CD14-positive monocyte (primary cell): Measurements from ENCODE around the gene OSBPL8. TPM values are rescaled to one million over a fixed set of nuclear protein-coding genes. Genes with fewer than 3 reads are reported as not detected.

ENCODE experiments used
- DNase-seq, 3 donors: peaks; one replicate each; pipeline ENCODE4 v3.0.0-alpha.2; 2011 to 2022
- H2AFZ ChIP-seq: 2 replicates; pipeline ENCODE4 v1.6.0; 2012; ENCODE audit warnings: mild to moderate bottlenecking, low read depth, low read length, inconsistent platforms; ENCODE audit not compliant: insufficient read depth, poor library complexity, severe bottlenecking
- H3K27ac ChIP-seq, 2 donors: 1 replicate in 1 of 2; 2 replicates in 1 of 2; pipeline ENCODE4 v1.5.1; 2012 to 2013; ENCODE audit warnings: low read length in 2 of 2, control low read depth in 1 of 2, inconsistent platforms in 1 of 2, low read depth in 1 of 2, mild to moderate bottlenecking in 1 of 2
- H3K27me3 ChIP-seq, 2 donors: one replicate each; pipeline versions ENCODE4 v1.6.0 to v1.6.1; 2011 to 2013; ENCODE audit warnings: low read length in 2 of 2; ENCODE audit not compliant: control insufficient read depth in 2 of 2, insufficient read depth in 2 of 2
- H3K36me3 ChIP-seq, 2 donors: replicated peaks in 1 of 2; 1 replicate in 1 of 2; 2 replicates in 1 of 2; pipeline versions ENCODE4 v1.5.1 to v1.6.1; 2012 to 2013; ENCODE audit warnings: low read length in 2 of 2, control low read depth in 1 of 2, inconsistent platforms in 1 of 2, mild to moderate bottlenecking in 1 of 2; ENCODE audit not compliant: insufficient read depth in 2 of 2, control insufficient read depth in 1 of 2
- H3K4me1 ChIP-seq, 2 donors: 1 replicate in 1 of 2; 2 replicates in 1 of 2; pipeline versions ENCODE4 v1.5.1 to v1.6.1; 2012 to 2013; ENCODE audit warnings: low read length in 2 of 2, control low read depth in 1 of 2, inconsistent platforms in 1 of 2, mild to moderate bottlenecking in 1 of 2, moderate library complexity in 1 of 2; ENCODE audit not compliant: insufficient read depth in 2 of 2, control insufficient read depth in 1 of 2
- H3K4me2 ChIP-seq: replicated peaks from 2 replicates; pipeline ENCODE3; 2012; ENCODE audit warnings: low read length, moderate library complexity, mild to moderate bottlenecking; ENCODE audit not compliant: poor library complexity, severe bottlenecking; ENCODE audit errors: extremely low read depth
- H3K4me3 ChIP-seq, 3 experiments: fragments of 200-600 bp in 1 of 3; sonication (generic) in 1 of 3; replicated peaks in 1 of 3; 1 replicate in 2 of 3; 2 replicates in 1 of 3; pipeline ENCODE4 v1.5.1; 2011 to 2013; ENCODE audit warnings: low read length in 3 of 3, mild to moderate bottlenecking in 3 of 3, control low read depth in 2 of 3, low read depth in 2 of 3, inconsistent platforms in 1 of 3, moderate library complexity in 1 of 3
- H3K79me2 ChIP-seq: 2 replicates; pipeline ENCODE4 v1.6.0; 2012; ENCODE audit warnings: mild to moderate bottlenecking, control low read depth, inconsistent platforms, low read length, moderate library complexity; ENCODE audit not compliant: insufficient read depth
- H3K9ac ChIP-seq: 2 replicates; pipeline ENCODE4 v1.6.0; 2017; ENCODE audit warnings: low read length, mild to moderate bottlenecking; ENCODE audit not compliant: insufficient read depth, poor library complexity, severe bottlenecking
- H3K9me3 ChIP-seq, 2 donors: replicated peaks in 1 of 2; 1 replicate in 1 of 2; 2 replicates in 1 of 2; pipeline versions ENCODE4 v1.5.1 to v1.6.1; 2012 to 2013; ENCODE audit warnings: low read length in 2 of 2, control low read depth in 1 of 2; ENCODE audit not compliant: control insufficient read depth in 1 of 2, insufficient read depth in 1 of 2
- H4K20me1 ChIP-seq: 2 replicates; pipeline ENCODE4 v1.6.0; 2012; ENCODE audit warnings: mild to moderate bottlenecking, low read length, control low read depth, moderate library complexity; ENCODE audit not compliant: insufficient read depth
- H3K27ac Mint-ChIP-seq, 7 donors: one replicate each; pipeline ENCODE4 v1.8.0; 2020; ENCODE audit warnings: mild to moderate bottlenecking in 7 of 7, mixed read lengths in 7 of 7, moderate library complexity in 6 of 7, inconsistent platforms in 2 of 7
- H3K27me3 Mint-ChIP-seq, 3 donors: one replicate each; pipeline ENCODE4 v1.8.0; 2021 to 2022; ENCODE audit warnings: low read depth in 3 of 3, mild to moderate bottlenecking in 3 of 3, mixed read lengths in 3 of 3, moderate library complexity in 3 of 3, inconsistent platforms in 1 of 3
- H3K36me3 Mint-ChIP-seq, 2 donors: one replicate each; pipeline ENCODE4 v1.8.0; 2020; ENCODE audit warnings: mixed read lengths in 2 of 2, inconsistent platforms in 1 of 2, mild to moderate bottlenecking in 1 of 2
- H3K4me1 Mint-ChIP-seq: one replicate; pipeline ENCODE4 v1.8.0; 2020; ENCODE audit warnings: mild to moderate bottlenecking, mixed read lengths
- H3K4me3 Mint-ChIP-seq, 2 donors: one replicate each; pipeline ENCODE4 v1.8.0; 2020; ENCODE audit warnings: mild to moderate bottlenecking in 2 of 2, mixed read lengths in 2 of 2, moderate library complexity in 1 of 2
- H3K9me3 Mint-ChIP-seq, 7 donors: one replicate each; pipeline ENCODE4 v1.8.0; 2020 to 2022; ENCODE audit warnings: mixed read lengths in 7 of 7, mild to moderate bottlenecking in 6 of 7, moderate library complexity in 6 of 7, inconsistent platforms in 2 of 7
- WGBS: methylation state at CpG from one replicate; pipeline ENCODE4 v1.1.5; 2013; ENCODE audit warnings: missing lambda C conversion rate; ENCODE audit not compliant: insufficient coverage; 5-methylcytosine and 5-hydroxymethylcytosine counted together
- intact Hi-C, 2 donors: fragments of 100-400 bp; cut with micrococcal nuclease; formaldehyde crosslinking; loops; one replicate each; pipeline versions ENCODE4 v1.15.0 to v1.15.1; 2023
- polyA plus RNA-seq, 3 donors: library from polyadenylated mRNA; depleted of rRNA in 1 of 3; unstranded in 2 of 3; stranded (reverse) in 1 of 3; fragments of 300-500 nt in 2 of 3; fragments of >200 nt in 1 of 3; fragmentation: Illumina TruSeq in 2 of 3; gene quantifications; 1 replicate in 2 of 3; 2 replicates in 1 of 3; pipeline ENCODE4 v1.2.3, GENCODE V29; 2012 to 2021
- TF ChIP-seq, protein P1 (sequence below): fragments of 200-600 bp; IDR thresholded peaks from one replicate; pipeline ENCODE4 v1.8.0; 2022; ENCODE audit warnings: antibody characterized with exemption, mild to moderate bottlenecking

The OSBPL8 gene
- polyA plus RNA-seq, 3 donors, result 25.3 to 167 (median 147) TPM

DNA sequence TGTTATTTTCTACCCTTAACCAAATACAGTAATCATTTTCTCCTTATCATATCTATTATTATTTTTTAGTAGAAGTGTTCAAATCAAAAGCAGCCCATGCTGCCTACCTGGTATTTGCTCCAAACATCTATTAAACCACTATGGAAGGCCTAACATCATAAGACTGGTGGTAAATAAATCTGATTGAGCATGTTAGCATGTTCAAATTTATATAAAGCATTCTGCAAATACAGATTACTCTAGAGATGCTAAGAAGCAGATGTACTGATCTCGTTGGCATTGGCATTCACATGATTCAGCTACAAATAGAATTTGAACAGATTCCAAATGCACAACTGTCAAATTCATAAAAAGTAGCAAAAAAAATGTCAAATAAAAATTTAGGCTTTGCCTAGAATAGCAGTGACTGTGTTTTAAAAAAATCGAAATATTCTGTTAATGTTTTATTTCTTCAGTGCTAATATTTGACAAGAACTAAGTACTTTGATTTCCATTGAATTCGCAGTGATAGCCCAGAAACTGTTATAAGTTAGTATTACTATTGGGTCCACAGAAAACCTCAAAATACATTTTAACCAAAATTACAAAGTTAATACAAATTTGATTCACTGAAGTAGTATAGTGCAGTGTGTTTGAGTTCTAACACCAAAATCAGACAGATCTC lies 9.4 kb upstream of the OSBPL8 start:
- Histone ChIP-seq H3K4me2 (no peak overlapping the region), H3K27ac (no peak overlapping the region), H3K27me3 (no peaks in the 10 kb centered on the region), H3K36me3 (no peaks in the 10 kb centered on the region), H4K20me1 (no peaks in the 10 kb centered on the region), H3K79me2 (no peaks in the 10 kb centered on the region), H2AFZ (no peak overlapping the region), H3K9ac (no peak overlapping the region), H3K4me3 (no peak overlapping the region), H3K9me3 (peaks cover 0 to 8% of the 10 kb centered on the region in 2 donors), H3K4me1 (peaks cover 0 to 4% of the 10 kb centered on the region in 2 donors)
- WGBS, result no CpG with 5 or more reads among the region's 3 CpGs
- H3K36me3 Mint-ChIP-seq, result no peaks in the 10 kb centered on the region
- H3K4me3 Mint-ChIP-seq, result no peak overlapping the region
- H3K27ac Mint-ChIP-seq, result no peak overlapping the region
- no peak for DNase-seq
- TF ChIP-seq, protein P1, sequence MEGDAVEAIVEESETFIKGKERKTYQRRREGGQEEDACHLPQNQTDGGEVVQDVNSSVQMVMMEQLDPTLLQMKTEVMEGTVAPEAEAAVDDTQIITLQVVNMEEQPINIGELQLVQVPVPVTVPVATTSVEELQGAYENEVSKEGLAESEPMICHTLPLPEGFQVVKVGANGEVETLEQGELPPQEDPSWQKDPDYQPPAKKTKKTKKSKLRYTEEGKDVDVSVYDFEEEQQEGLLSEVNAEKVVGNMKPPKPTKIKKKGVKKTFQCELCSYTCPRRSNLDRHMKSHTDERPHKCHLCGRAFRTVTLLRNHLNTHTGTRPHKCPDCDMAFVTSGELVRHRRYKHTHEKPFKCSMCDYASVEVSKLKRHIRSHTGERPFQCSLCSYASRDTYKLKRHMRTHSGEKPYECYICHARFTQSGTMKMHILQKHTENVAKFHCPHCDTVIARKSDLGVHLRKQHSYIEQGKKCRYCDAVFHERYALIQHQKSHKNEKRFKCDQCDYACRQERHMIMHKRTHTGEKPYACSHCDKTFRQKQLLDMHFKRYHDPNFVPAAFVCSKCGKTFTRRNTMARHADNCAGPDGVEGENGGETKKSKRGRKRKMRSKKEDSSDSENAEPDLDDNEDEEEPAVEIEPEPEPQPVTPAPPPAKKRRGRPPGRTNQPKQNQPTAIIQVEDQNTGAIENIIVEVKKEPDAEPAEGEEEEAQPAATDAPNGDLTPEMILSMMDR, result no peak
- peaks cover 0 to 5% (median 0%) of the 10 kb centered on the region in 7 donors for H3K9me3 Mint-ChIP-seq
- peaks cover 6% of the 10 kb centered on the region for H3K4me1 Mint-ChIP-seq
- H3K27me3 Mint-ChIP-seq, result no peaks in the 10 kb centered on the region
- intact Hi-C loops, result no loop called here

DNA sequence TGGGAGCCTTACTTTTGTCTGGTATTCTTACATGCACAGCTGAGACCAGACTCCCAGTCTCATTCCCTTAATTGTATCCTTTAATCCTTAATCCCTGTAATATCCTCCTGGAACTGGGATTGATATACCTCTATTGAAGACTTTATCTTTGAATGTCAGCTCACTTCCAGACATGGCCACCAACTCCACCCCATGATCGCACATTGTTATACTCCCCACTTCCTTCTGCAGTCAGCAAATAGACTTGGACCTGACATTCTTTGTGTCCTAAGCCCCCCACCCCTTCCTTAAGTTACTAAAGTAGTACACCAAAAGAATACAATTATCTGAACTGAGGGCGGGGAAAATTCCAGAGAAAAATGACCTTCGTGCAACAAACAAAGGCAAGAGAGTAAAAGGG lies 8.6 kb upstream of the OSBPL8 start:
- no peak for DNase-seq
- Histone ChIP-seq H3K27me3 (no peaks in the 10 kb centered on the region), H2AFZ (no peak overlapping the region), H3K4me1 (peaks cover 0 to 4% of the 10 kb centered on the region in 2 donors), H3K27ac (no peak overlapping the region), H3K9ac (no peak overlapping the region), H3K36me3 (no peaks in the 10 kb centered on the region), H3K9me3 (no peaks in the 10 kb centered on the region), H3K4me3 (no peak overlapping the region), H3K4me2 (no peak overlapping the region), H4K20me1 (no peaks in the 10 kb centered on the region), H3K79me2 (no peaks in the 10 kb centered on the region)
- intact Hi-C loops, result no loop called here
- Mint-ChIP-seq H3K9me3 (peaks cover 0 to 3% (median 0%) of the 10 kb centered on the region in 7 donors), H3K4me3 (no peak overlapping the region), H3K27ac (no peak overlapping the region), H3K27me3 (no peaks in the 10 kb centered on the region), H3K36me3 (no peaks in the 10 kb centered on the region), H3K4me1 (peaks cover 6% of the 10 kb centered on the region)
- WGBS, result no CpG with 5 or more reads among the region's 3 CpGs
- TF ChIP-seq, protein P1, result no peak
